Sigmoid colon (tissue), 7 donors: ENCODE results near the gene FLT1. TPM values are rescaled to one million over a fixed set of nuclear protein-coding genes. Genes with fewer than 3 reads are reported as not detected.

ENCODE experiments used
- DNase-seq: peaks from one replicate; pipeline ENCODE4 v3.0.0-alpha.2; 2019
- H3K27ac ChIP-seq, 4 donors: fragments of 200-600 bp; sonication (generic); one replicate each; pipeline ENCODE4 v1.5.1; 2016 to 2019; ENCODE audit warnings: mild to moderate bottlenecking in 1 of 4
- H3K27me3 ChIP-seq, 3 donors: fragments of 200-600 bp; sonication (generic); one replicate each; pipeline ENCODE4 v1.5.1; 2019; ENCODE audit warnings: mild to moderate bottlenecking in 1 of 3
- H3K36me3 ChIP-seq, 4 donors: fragments of 200-600 bp; sonication (generic); one replicate each; pipeline ENCODE4 v1.5.1; 2016 to 2019
- H3K4me1 ChIP-seq, 4 donors: fragments of 200-600 bp; sonication (generic); one replicate each; pipeline ENCODE4 v1.5.1; 2017 to 2019
- H3K4me3 ChIP-seq, 4 donors: fragments of 200-600 bp; sonication (generic); one replicate each; pipeline ENCODE4 v1.5.1; 2017 to 2019; ENCODE audit warnings: mild to moderate bottlenecking in 2 of 4, moderate library complexity in 1 of 4
- H3K9me3 ChIP-seq, 4 donors: fragments of 200-600 bp in 3 of 4; sonication (generic) in 3 of 4; one replicate each; pipeline versions ENCODE4 v1.5.1 to v1.6.1; 2013 to 2019
- EP300 ChIP-seq, 4 donors: sonication (generic); formaldehyde crosslinking; IDR thresholded peaks; one replicate each; pipeline ENCODE4 v1.6.1; 2017; ENCODE audit warnings: antibody characterized with exemption in 4 of 4
- POLR2A ChIP-seq, 2 donors: fragments of 450-650 bp; IDR thresholded peaks; one replicate each; pipeline ENCODE4 v1.6.1; 2016; ENCODE audit warnings: antibody characterized with exemption in 2 of 2, mild to moderate bottlenecking in 2 of 2, moderate library complexity in 2 of 2
- POLR2AphosphoS5 ChIP-seq, 4 donors: sonication (generic); formaldehyde crosslinking; IDR thresholded peaks; one replicate each; pipeline ENCODE4 v1.6.1; 2017; ENCODE audit warnings: antibody characterized with exemption in 4 of 4
- WGBS, 2 donors: extraction: QIAGEN DNeasy Blood & Tissue Kit; methylation state at CpG; one replicate each; pipeline ENCODE4 v1.1.7; 2013; 5-methylcytosine and 5-hydroxymethylcytosine counted together
- intact Hi-C: fragments of 100-400 bp; cut with DNase I; formaldehyde crosslinking; loops from one replicate; pipeline ENCODE4 v1.15.1; 2023
- polyA plus RNA-seq, 3 donors: library from polyadenylated mRNA; stranded (reverse); fragments of 200-250 nt; gene quantifications; one replicate each; pipeline ENCODE4 v1.2.3, GENCODE V29; 2013
- total RNA-seq, 4 donors: library from RNA; depleted of rRNA; stranded (reverse); fragments of >200 nt; gene quantifications; one replicate each; pipeline ENCODE4 v1.1.0, GENCODE V29; 2016
- TF ChIP-seq, protein P1 (sequence below), 4 experiments: fragments of 450-650 bp in 3 of 4; fragments of 200-600 bp in 1 of 4; IDR thresholded peaks; one replicate each; pipeline ENCODE4 v1.5.1; 2016 to 2019; ENCODE audit warnings: antibody characterized with exemption in 4 of 4, mild to moderate bottlenecking in 3 of 4, moderate library complexity in 2 of 4
- donor health status: healthy with polysubstance abuse.
- donor health status: Bipolar disorder and iron deficiency.
- donor health status: healthy.

Gene FLT1
- total and polyA plus RNA-seq, 7 donors, result under 0.01 to 18.3 (median 5.7) TPM

GRCh38 chr13:28379371-28380083, 115.4 kb downstream of the FLT1 start:
- Histone ChIP-seq H3K4me3 (no peak overlapping the region), H3K27ac (peak overlapping the region in 3 of 4 donors; percentile 3 to 60 (median 45)), H3K27me3 (no peaks in the 10 kb centered on the region), H3K4me1 (peaks cover 0 to 17% (median 0%) of the 10 kb centered on the region in 4 donors), H3K36me3 (no peaks in the 10 kb centered on the region), H3K9me3 (no peaks in the 10 kb centered on the region)
- intact Hi-C loops, result no loop called here
- peak; percentile 68 for DNase-seq
- no peak for TF ChIP-seq EP300 (IDR thresholded peaks at IDR 0.05)
- TF ChIP-seq POLR2A (IDR thresholded peaks at IDR 0.05), result no peak
- TF ChIP-seq, protein P1, sequence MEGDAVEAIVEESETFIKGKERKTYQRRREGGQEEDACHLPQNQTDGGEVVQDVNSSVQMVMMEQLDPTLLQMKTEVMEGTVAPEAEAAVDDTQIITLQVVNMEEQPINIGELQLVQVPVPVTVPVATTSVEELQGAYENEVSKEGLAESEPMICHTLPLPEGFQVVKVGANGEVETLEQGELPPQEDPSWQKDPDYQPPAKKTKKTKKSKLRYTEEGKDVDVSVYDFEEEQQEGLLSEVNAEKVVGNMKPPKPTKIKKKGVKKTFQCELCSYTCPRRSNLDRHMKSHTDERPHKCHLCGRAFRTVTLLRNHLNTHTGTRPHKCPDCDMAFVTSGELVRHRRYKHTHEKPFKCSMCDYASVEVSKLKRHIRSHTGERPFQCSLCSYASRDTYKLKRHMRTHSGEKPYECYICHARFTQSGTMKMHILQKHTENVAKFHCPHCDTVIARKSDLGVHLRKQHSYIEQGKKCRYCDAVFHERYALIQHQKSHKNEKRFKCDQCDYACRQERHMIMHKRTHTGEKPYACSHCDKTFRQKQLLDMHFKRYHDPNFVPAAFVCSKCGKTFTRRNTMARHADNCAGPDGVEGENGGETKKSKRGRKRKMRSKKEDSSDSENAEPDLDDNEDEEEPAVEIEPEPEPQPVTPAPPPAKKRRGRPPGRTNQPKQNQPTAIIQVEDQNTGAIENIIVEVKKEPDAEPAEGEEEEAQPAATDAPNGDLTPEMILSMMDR (IDR thresholded peaks at IDR 0.05), result no peak
- 77 to 78% methylated on average over 12 of the region's 12 CpGs for WGBS, 2 donors

DNA sequence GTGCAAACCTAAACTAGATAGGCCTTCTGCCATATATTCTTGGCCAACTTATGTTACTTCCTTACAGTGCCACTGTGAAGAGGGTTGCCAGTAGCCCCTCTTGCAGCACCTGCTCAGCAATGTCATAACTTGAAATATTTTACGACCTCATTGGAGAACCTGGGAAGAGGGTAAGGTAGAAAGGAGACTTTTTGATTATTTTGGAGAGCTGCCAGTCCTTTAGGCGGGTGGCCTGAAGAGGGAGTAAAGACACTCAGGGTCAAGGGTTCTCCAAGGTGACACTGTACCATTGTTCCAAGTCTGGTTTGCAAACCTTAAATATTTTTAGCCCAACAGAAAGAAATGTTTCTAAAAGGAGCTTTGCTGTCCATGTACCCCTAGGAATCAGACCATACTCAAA, 118.3 kb downstream of the FLT1 start:
- intact Hi-C loops, result no loop called here
- H3K36me3 ChIP-seq, result no peaks in the 10 kb centered on the region
- no peak for DNase-seq
- no peak overlapping the region for H3K4me3 ChIP-seq
- peaks cover 0 to 17% (median 0%) of the 10 kb centered on the region in 4 donors for H3K4me1 ChIP-seq
- H3K27ac ChIP-seq, result no peak overlapping the region
- TF ChIP-seq POLR2A (IDR thresholded peaks at IDR 0.05) (no peak), POLR2AphosphoS5 (IDR thresholded peaks at IDR 0.05) (no peak), EP300 (IDR thresholded peaks at IDR 0.05) (no peak)
- TF ChIP-seq, protein P1 (IDR thresholded peaks at IDR 0.05), result no peak
- WGBS, 2 donors, result 17 to 77% methylated on average over 2 of the region's 2 CpGs
- no peaks in the 10 kb centered on the region for H3K27me3 ChIP-seq
- no peaks in the 10 kb centered on the region for H3K9me3 ChIP-seq

GRCh38 chr13:28375250-28375930, 119.5 kb downstream of the FLT1 start:
- Histone ChIP-seq H3K4me3 (no peak overlapping the region), H3K4me1 (peaks cover 0 to 17% (median 0%) of the 10 kb centered on the region in 4 donors), H3K27ac (no peak overlapping the region), H3K9me3 (no peaks in the 10 kb centered on the region), H3K27me3 (no peaks in the 10 kb centered on the region), H3K36me3 (no peaks in the 10 kb centered on the region)
- TF ChIP-seq, protein P1 (IDR thresholded peaks at IDR 0.05), result no peak
- TF ChIP-seq POLR2A (IDR thresholded peaks at IDR 0.05) (no peak), EP300 (IDR thresholded peaks at IDR 0.05) (no peak), POLR2AphosphoS5 (IDR thresholded peaks at IDR 0.05) (no peak)
- no peak for DNase-seq
- WGBS, 2 donors, result 74 to 75% methylated on average over 5 of the region's 5 CpGs
- intact Hi-C loops, result no loop called here

DNA sequence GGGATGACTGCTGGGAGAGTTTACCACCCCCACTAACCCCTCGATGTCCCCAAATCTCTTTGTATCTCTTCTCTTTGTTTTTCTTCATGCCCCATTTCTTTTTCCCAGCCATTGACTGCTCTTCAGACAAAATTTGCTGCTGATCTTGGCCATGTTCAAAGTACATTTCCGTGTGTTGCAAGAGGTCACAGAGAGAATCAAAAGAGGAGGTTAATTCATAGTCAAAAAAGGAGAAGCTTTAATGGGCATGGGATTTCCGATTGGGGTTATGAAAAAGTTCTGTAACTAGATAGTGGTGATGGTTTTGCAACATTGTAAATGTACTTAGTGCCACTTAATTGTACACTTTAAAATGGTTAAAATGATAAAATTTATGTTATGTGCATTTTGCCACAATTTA, 121.1 kb downstream of the FLT1 start:
- H3K27ac ChIP-seq, result no peak overlapping the region
- no peaks in the 10 kb centered on the region for H3K27me3 ChIP-seq
- no peak for DNase-seq
- TF ChIP-seq POLR2AphosphoS5 (IDR thresholded peaks at IDR 0.05) (no peak), EP300 (IDR thresholded peaks at IDR 0.05) (no peak), POLR2A (IDR thresholded peaks at IDR 0.05) (no peak)
- TF ChIP-seq, protein P1 (IDR thresholded peaks at IDR 0.05), result no peak
- peaks cover 0 to 5% (median 0%) of the 10 kb centered on the region in 4 donors for H3K4me1 ChIP-seq
- intact Hi-C loops, result no loop called here
- WGBS, 2 donors, result 81 to 83% methylated on average over 3 of the region's 3 CpGs
- no peak overlapping the region for H3K4me3 ChIP-seq
- H3K9me3 ChIP-seq, result no peaks in the 10 kb centered on the region
- no peaks in the 10 kb centered on the region for H3K36me3 ChIP-seq
